HG03108 (cell line): ENCODE measurements around the gene GHR.
"Not testable (repeated sequence)": the region's sequence is repeated elsewhere in the genome, so short reads cannot be mapped to it uniquely, and the experiment has no call there.

Experiments used
- ATAC-seq: cut with Tn5 transposase; IDR thresholded peaks from one replicate; pipeline ENCODE4 v1.9.1; 2021; ENCODE audit warnings: moderate library complexity; ENCODE audit not compliant: unreplicated experiment

GHR gene

GRCh38 chr5:42636946-42637345 is 213.7 kb downstream of the GHR start:
- no peak for ATAC-seq

GRCh38 chr5:42638972-42639371 is 215.7 kb downstream of the GHR start:
- no peak for ATAC-seq

- no peak for ATAC-seq
These were observed 217.6 kb downstream of the GHR start for GRCh38 chr5:42640835-42641234.

- ATAC-seq, result no peak
These were observed 218.2 kb downstream of the GHR start for GRCh38 chr5:42641336-42642005.

- ATAC-seq, result no peak
These were observed 218.8 kb downstream of the GHR start for GRCh38 chr5:42642006-42642405.

- no peak for ATAC-seq
These were observed 220.1 kb downstream of the GHR start for GRCh38 chr5:42643360-42643759.

- no peak for ATAC-seq
These were observed 221.9 kb downstream of the GHR start for GRCh38 chr5:42645138-42645537.

GRCh38 chr5:42648036-42648435 is 224.8 kb downstream of the GHR start:
- no peak for ATAC-seq

- ATAC-seq, result no peak
These were observed 225.7 kb downstream of the GHR start for GRCh38 chr5:42648915-42649314.

GRCh38 chr5:42650084-42650483 is 226.8 kb downstream of the GHR start:
- ATAC-seq, result no peak

- ATAC-seq, result no peak
These were observed 230.5 kb downstream of the GHR start for GRCh38 chr5:42653705-42654104.

GRCh38 chr5:42654645-42655044 is 231.4 kb downstream of the GHR start:
- ATAC-seq, result no peak

GRCh38 chr5:42655982-42656650 is 232.9 kb downstream of the GHR start:
- no peak for ATAC-seq

- no peak for ATAC-seq
These were observed 233.4 kb downstream of the GHR start for GRCh38 chr5:42656651-42657015.

- not testable (repeated sequence) for ATAC-seq
These were observed 236.6 kb downstream of the GHR start for GRCh38 chr5:42659869-42660268.

GRCh38 chr5:42665857-42666256 is 242.6 kb downstream of the GHR start:
- ATAC-seq, result no peak

- no peak for ATAC-seq
These were observed 243.6 kb downstream of the GHR start for GRCh38 chr5:42666869-42667268.

GRCh38 chr5:42668254-42668653 is 245.0 kb downstream of the GHR start:
- ATAC-seq, result no peak

GRCh38 chr5:42672925-42673324 is 249.7 kb downstream of the GHR start:
- no peak for ATAC-seq

- ATAC-seq, result no peak
These were observed 252.4 kb downstream of the GHR start for GRCh38 chr5:42675602-42676001.

- no peak for ATAC-seq
These were observed 253.1 kb downstream of the GHR start for GRCh38 chr5:42676362-42676761.

- ATAC-seq, result no peak
These were observed 254.1 kb downstream of the GHR start for GRCh38 chr5:42677156-42677842.
